HG03442 (cell line): ENCODE measurements around the gene EXOSC5.
"Not testable (repeated sequence)": the region's sequence is repeated elsewhere in the genome, so short reads cannot be mapped to it uniquely, and the experiment has no call there.

ENCODE experiments used
- ATAC-seq: cut with Tn5 transposase; IDR thresholded peaks from one replicate; pipeline ENCODE4 v1.9.1; 2021; ENCODE audit warnings: mild to moderate bottlenecking, moderate library complexity; ENCODE audit not compliant: unreplicated experiment

Gene EXOSC5

DNA sequence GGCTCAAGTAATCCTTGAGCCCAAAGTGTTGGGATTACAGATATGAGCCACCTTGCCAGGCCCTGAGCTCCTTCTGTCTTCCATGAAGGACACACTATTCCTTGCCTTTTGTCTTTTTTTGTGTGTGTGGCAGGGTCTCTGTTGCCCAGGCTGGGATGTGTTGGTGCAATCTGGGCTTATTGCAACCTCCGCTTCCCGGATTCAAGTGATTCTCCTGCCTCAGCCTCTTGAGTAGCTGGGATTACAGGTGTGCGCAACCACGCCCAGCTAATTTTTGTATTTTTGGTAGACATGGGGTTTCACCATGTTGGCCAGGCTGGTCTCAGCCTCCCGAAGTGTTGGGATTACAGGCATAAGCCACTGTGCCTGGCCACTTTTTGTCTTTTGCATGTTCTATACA lies 11.7 kb upstream of the EXOSC5 start:
- not testable (repeated sequence) for ATAC-seq

DNA sequence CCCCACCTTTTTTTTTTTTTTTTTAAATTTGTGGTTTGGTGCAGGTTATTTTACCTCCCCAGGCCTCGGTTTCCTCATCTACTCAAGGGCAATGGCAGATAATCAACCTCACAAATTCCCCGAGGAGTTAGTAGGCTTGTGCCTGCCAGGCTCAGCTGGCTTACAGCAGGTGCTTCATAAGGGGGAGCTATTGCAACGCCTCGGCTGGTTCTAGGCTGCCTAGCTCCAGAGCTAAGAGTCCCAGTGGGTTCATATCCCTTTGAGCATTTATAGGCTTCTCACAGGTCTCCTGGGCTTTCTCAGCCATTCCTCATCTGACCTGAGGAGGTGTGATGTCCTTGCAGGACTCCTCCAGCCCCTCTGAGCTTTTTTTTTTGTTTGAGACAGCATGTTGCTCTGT lies 11.1 kb upstream of the EXOSC5 start:
- no peak for ATAC-seq

DNA sequence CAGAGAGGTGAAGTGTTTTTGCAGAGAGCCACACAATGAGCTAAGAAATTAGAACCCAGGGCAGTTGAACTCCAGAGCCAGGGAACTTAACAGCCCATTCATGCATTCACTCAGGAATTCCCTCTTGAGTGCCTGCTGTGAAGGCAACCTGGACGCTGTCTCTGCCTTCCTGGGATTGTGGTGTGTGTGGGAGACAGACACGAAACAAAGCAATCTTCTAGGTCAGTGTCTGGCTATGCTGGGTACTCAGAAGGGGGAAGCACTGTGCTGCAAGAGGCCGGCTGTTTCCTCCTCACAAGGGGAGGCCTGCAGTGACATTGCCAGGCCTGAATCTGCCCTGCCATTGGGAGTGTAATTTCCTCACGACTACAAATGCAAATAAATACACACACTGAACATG lies 10.1 kb upstream of the EXOSC5 start:
- ATAC-seq = no peak

DNA sequence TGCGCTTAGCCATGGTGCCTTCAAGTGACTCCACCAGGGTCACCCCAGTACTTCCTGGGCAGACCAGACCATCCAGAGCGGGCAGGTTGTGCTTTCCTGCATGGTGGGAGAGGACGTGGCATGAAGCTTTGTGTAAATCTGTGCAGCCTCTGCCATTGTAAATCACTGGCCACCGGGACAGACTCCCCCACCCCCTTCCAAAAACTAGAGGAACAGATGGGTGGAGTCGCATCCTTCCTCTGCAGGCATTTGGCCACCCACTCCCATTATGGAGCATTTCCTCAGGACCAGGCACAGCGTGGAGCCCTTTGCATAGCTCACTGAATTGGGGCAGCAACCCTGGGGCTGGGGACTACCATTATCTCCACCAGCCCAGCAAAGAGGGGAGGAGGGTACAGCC lies 8.6 kb upstream of the EXOSC5 start:
- ATAC-seq = no peak

DNA sequence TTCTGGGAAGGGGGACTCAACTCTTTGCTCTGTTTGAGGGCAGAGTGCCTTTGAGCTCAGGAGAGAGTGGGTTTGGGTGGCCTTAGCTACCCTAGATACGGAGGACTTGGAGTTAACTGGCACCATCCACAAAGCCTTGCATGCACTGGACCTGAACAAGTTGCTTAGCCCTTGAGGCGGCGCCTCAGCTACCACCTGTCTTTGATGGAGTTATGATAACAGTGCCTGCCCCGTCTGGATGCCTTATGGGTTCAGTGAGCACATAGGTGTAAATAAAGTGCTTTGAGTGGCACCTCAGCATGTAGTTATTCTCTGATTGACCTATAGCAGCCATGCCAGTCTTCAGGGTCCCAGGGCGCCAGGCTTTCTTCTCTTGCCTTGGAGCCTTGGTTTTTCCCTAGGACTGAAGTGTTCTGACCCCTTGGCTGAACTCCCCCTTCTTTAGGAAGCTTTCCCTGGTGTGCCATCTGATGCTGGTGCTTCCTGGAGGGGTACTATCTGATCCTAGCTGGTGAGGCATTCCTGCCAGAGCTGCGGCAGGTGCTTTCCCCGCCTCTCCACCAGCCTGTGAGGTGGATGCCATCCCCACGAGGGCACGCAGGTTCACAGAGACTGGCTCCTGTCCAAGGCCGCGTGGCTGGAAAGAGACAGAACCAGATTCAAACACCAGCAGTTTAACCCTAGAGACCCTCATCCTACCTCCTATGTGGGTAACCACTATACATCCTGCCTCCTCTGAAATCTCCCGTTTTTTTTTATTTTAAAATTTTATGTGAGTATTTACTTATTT lies 6.2 kb upstream of the EXOSC5 start:
- no peak for ATAC-seq

DNA sequence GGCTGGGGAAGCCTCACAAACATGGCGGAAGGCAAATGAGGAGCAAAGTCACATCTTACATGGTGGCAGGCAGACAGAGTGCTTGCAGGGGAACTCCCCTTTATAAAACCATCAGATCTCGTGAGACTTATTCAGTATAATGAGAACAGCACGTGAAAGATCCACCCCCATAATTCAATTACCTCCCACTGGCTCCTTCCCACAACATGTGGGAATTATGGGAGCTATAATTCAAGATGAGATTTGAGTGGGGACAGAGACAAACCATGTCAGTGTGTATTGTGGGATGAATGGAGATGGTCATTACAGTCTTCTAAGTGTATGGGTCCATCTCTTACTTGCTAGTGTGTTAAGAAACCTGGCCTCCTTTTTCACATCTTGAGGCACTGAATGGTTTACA lies 4.9 kb upstream of the EXOSC5 start:
- no peak for ATAC-seq

DNA sequence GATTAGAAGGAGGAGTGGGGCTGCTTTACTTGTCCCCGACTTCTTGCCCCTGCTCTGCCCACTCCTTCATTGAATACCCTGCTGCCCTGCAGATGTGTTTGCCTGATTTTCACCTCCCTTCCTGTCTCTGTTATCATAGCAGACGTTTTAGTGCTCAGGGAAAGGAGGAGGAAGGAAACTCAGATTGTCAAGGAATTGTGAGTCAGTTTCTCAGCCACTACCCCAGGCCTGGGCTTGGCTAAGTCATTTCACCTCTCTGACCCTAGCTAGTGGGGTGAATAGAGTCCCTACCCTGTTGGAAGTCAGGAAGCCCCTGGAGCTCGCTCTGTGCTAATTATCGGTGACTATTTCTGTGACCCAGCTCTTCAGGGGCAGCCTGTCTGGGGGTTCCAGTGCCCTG lies 4.3 kb upstream of the EXOSC5 start:
- no peak for ATAC-seq

DNA sequence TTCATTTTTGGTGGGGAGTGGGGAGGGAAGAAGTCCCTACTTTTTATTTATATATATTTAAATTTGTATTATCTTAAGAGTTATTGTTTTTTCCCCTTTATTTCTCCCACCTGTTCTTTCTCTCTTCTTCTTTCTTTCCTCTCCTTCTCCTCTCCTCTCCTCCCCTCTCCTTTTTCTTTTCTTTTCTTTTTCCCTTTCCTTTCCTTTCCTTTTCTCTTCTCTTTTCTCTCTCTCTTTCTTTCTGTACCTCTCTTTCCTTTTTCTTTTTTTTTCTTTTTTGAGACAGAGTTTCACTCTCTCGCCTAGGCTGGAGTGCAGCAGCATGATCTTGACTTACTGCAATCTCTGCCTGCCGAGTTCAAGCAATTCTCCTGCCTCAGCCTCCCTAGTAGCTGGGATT lies 2.4 kb upstream of the EXOSC5 start:
- ATAC-seq = no peak

DNA sequence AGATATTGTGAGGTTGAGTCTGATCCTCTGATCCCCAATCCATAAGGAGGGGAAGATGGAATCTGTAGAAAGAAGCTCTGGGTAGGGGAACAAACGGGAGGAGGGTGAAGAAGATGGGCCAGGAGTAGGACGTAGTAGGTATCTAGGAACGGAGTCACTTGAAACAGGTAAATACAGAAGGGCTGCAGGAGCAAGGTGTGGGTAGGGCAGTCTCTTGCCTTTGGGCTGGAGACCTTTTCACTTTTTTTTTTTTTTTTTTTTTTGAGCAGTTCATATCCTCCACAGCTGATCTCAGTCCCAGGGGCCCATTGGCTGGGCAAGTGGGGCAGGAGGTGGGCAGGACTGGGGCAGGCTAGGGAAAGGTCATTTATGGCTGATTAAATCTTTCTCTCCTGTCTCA lies 1.9 kb upstream of the EXOSC5 start:
- ATAC-seq = no peak

DNA sequence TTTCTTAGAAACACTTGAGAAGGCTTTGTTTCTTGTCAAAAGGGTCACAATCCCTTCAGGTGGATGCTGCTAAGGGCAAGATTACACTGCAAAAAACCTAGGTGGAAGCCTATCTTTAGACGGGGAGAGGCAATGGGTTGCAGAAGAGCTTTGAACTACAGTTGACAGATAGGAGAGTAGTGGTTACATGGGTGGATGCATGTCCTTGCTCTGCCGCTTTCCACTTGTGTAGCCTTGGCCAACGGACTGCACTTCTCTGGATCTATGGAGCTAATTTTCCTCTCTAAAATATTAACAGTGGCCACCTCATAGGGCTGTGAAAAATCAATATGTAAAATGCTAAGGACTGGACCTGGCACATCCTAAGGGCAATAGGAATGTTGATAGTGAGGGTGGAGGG lies 1.4 kb upstream of the EXOSC5 start:
- ATAC-seq = no peak

DNA sequence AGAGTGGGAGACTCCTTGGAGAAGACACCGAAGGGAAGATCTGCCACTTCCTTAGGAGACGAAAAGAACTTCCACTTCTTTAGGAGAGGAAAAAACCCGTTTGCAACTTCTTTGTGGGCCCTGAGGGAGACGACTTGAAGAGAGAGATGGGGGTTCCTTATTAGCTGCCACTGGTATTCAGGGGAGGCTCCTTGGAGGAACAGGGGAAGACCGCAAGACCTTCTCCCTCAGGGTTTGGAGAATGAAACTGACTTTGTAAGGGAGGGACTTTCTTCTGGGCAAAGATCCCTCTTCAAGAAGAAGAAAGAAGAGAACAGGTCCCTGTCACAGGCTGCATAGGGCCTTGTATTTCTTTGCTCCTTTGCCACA lies 875 bp upstream of the EXOSC5 start:
- no peak for ATAC-seq

DNA sequence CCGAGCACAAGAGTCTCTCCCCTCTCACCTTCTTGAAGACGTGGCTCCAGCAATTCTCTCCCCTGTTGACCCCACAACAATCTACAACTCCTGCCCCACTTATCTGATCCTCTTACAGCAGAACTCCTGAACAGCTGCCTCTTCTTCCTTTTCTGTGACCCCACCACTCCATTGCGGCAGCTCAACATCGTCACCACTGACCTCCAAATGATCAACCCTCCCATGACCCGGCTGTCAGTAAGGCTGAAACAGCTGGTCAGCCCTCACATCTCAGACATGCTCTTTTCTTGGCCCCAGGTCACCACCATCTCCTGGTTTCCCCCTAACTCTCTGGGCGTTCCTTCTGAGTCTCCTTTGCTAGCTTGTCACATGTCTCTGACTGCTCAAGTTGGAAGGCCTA lies 1.8 kb downstream of the EXOSC5 start:
- no peak for ATAC-seq

DNA sequence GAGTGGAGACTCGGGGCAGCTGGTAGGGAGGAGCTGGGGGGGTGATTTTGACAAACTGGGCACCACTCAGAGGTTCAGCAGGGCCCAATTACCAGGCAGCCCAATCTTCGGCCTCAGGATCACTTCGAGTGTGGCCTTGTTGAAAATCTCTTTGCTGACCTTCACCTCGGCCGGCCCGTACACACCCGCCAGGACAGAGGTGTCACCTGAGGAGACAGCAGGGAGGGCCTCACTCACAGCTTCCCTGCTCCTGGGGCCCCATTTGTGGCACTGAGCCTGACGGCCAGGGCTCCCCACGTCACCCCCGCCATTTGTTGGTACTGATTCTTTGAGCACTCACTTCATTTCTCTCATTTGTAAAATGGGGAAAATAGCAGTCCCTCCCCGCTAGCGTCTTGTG lies 4.4 kb downstream of the EXOSC5 start:
- ATAC-seq = no peak

DNA sequence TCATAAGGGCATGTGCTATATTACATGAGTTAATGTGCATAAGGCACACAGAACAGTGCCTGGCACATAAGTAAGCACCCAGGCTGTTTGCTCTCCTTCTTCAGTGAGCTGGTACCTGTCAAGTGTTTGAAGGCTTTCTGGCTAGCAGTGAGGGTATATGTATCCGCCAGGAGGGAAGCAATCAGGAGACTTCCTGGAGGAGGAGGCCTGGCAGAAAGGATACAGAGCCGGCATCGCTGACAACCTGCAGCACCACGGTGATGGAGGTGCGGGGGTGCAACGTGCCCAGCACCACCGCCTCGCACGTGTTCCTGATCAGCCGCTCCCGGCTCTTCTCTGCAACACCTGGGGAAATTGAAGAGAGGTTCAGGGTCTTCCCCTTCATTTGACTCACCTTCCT lies 5.5 kb downstream of the EXOSC5 start:
- no peak for ATAC-seq

DNA sequence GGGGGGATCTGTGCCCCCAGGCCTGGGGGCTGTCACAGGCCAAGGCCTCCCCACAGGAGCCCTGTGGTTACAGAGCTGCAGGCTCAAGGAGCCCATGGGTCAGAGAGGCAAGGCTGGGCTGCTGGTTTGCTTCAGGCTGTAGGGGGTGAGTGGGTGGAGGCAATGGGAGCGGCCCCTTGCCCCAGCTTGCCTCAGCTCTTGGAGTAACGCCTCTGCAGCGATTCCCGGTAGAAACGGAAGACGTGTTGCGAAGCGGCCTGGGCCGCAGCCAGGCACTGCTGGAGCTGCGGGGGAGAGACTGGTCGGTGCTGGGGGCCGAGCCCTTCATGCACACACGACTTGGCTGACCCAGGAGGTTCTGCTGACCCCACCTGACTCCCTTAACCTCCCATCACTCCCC lies 10.7 kb downstream of the EXOSC5 start:
- ATAC-seq = no peak

DNA sequence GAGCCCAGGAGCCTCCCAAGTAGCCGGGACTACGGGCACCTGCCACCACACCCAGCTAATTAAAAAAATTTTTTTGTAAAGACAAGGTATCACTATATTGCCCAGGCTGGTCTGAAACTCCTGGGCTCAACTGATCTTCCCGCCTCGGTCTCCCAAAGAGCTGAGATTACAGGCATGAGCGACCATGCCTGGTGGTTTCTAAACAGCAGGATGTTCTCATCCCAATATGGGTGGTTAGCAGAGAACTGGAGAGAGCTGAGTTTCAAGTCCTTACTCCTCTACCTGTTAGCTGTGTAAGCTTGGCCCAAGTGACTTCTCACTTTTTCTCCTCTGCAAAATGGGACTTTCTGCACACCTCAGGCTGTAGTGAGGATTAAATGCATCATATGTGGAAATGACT lies 12.8 kb downstream of the EXOSC5 start:
- no peak for ATAC-seq

DNA sequence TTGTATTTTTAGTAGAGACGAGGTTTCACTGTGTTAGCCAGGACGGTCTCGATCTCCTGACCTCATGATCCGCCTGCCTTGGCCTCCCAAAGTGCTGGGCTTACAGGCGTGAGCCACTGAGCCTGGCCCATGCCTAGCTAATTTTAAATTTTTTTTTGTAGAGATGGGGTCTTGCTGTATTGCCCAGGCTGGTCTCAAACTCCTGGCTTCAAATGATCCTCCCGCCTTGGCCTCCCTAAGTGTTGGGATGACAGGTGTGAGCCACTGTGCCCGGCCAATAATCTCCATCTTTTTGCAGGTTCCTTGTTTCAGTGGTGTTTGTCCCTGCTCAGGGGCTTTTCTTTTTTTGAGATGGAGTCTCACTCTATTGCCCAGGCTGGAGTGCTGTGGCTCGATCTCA lies 15.6 kb downstream of the EXOSC5 start:
- not testable (repeated sequence) for ATAC-seq

DNA sequence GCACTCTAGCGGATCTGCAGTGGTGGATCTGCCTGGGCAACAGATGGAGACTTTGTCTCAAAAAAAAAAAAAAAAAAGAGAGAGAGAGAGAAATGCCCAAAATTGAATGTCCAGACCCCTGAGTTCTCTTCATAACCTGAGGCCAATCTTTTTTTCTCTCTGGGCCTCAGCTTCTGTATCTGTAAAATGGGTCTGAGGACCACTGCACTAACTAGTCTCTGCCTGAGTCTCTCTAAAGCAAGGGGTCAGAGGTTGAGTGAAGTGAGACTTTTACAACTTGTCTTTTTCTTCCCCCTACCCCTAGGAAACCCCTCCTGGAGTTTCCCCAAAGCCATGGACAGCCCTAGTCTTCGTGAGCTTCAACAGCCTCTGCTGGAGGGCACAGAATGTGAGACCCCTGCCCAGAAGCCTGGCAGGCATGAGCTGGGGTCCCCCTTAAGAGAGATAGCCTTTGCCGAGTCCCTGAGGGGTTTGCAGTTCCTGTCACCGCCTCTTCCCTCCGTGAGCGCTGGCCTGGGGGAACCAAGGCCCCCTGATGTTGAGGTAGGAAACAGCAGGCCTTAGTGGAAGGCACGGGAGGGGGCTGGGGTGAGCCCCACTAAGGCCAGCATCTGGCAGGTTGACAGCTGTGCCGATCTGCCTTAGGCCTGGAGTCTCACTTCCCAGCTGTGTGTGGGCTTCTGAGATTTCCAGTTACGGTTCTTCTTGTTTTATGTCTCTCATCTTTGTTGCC lies 19.0 kb downstream of the EXOSC5 start:
- ATAC-seq = no peak

DNA sequence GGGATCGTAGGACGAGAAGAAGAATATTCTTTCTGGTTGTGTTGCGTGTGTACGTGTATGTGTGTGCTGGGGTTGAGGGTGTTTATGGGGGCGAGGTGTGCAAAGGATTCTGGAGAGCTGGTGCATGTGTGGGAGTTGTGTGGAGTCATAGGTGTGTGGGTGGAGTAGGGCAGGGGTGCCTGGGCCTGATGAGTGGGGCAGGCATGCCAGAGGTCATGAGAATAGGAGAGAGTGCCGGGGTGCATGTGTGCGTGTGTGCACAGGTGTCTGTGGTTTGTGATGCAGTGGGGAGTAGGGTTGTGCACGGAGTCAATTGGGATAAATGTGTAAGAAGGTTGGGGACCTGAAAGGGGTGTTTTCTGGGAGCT lies 20.2 kb downstream of the EXOSC5 start:
- ATAC-seq = no peak

DNA sequence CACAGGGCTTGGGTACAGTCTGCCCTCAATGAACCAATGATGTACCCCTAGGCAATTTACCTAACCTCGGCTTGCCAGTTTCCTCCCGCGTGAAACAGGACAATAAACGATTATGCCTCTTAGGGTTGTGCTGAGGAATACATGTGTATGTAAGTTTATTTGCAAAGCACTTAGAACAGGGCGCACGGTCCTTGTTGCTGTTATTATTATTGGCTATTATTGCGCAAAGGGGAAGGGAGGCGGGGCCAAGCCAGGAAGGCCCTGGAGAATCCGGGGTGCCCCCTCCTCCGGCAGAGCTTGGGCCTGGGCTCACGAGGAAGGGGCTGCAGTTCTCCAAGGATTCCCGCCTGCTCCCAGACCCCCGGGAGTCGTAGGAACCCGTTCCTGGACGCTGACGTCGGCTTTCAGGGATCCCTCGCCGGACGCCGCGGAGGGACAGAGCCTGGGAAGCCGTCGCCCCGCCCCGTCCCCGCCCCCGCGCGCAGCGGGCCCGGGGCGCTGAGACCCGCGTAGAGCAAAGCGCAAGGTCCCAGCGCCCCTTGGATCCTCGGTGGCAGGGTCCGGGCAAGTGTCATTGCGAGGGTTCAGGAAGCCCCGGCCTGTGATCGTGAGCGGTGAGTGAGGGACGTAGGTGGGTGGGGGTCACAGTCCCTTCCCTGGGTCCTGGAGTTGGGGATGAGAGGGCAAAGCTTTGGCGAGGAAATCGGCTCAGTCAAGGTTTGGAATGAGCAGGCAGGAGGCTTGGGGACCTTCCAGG lies 20.7 kb downstream of the EXOSC5 start, which contains the start of gene TMEM91:
Gene TMEM91 (plus strand): TSS at position 293 of the 757 bp plus-strand sequence. CDS start 1,777 bp downstream, outside the sequence.
- no peak for ATAC-seq

DNA sequence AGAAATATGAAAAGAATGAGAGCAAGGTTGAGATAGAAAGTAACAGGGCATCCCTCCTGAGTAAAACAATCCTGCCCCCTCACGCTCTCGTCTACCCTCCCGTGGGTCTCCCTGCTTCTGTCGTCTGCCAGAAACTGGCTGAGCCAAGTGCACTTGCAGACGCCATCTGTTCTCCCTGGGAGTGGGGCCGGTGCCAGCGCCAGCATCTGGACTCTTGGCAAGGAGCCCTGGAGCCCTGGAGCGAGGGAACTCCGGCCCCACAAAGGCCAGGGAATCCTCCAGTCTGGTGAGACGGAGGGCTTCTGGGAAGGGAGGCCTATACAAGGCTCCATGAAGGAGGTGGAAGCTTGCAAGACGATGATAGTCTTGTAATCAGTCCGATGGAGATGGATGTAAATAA lies 23.2 kb downstream of the EXOSC5 start:
- ATAC-seq = no peak

DNA sequence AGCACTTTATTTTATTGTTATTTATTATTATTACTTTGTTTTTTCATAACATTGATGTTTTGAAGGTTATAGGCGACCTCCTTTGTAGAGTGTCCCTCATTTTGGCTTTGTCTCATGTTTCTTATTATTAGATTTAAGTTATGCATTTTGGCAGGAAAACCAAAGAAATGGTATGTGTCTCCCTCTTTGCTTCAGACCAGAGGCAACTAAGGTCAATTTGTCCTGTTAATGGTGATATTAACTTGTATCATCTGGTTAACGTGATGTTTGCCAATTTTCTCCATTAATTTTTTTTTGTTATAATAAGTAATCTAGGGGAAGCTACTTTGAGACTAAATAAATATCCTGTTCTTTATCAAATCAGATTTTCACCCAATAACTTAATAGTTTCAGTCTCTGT lies 24.7 kb downstream of the EXOSC5 start:
- ATAC-seq = no peak
